Measurements from ENCODE around the gene TBL3.

DNA sequence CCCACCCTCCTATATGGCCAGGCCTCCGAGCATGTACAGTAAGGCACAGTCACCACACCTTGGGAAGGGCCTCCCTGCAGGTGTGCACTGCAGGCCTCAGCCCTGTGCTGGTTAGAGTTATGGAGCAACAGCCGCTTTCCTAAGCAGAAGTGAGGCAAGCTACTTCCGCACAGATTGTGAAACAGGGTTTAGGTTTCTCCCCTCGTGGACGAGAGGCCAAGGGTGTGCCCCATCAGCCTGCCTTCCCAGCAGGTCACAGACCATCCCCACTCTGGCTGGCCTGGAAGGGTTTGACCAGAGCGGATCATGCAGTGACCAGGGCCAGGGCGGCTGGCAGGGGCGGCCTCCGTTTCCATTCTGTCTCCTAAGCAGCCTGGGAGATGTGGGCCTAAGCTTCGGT lies 33.5 kb upstream of the TBL3 start:
- TF ChIP-seq ZNF70 (CRISPR knock-in tag; IDR thresholded peaks at IDR 0.05): no peak
- TF ChIP-seq, protein P1, sequence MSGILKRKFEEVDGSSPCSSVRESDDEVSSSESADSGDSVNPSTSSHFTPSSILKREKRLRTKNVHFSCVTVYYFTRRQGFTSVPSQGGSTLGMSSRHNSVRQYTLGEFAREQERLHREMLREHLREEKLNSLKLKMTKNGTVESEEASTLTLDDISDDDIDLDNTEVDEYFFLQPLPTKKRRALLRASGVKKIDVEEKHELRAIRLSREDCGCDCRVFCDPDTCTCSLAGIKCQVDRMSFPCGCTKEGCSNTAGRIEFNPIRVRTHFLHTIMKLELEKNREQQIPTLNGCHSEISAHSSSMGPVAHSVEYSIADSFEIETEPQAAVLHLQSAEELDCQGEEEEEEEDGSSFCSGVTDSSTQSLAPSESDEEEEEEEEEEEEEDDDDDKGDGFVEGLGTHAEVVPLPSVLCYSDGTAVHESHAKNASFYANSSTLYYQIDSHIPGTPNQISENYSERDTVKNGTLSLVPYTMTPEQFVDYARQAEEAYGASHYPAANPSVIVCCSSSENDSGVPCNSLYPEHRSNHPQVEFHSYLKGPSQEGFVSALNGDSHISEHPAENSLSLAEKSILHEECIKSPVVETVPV (CRISPR knock-in tag; IDR thresholded peaks at IDR 0.05): no peak
- TF ChIP-seq TOX (CRISPR knock-in tag; IDR thresholded peaks at IDR 0.05; ENCODE audit: borderline replicate concordance): no peak
- no peak for TF ChIP-seq ESRRG (CRISPR knock-in tag; IDR thresholded peaks at IDR 0.05)
- no peak for TF ChIP-seq ARNTL (CRISPR knock-in tag; IDR thresholded peaks at IDR 0.05; ENCODE audit: borderline replicate concordance, low read depth)
- TF ChIP-seq, protein P2, sequence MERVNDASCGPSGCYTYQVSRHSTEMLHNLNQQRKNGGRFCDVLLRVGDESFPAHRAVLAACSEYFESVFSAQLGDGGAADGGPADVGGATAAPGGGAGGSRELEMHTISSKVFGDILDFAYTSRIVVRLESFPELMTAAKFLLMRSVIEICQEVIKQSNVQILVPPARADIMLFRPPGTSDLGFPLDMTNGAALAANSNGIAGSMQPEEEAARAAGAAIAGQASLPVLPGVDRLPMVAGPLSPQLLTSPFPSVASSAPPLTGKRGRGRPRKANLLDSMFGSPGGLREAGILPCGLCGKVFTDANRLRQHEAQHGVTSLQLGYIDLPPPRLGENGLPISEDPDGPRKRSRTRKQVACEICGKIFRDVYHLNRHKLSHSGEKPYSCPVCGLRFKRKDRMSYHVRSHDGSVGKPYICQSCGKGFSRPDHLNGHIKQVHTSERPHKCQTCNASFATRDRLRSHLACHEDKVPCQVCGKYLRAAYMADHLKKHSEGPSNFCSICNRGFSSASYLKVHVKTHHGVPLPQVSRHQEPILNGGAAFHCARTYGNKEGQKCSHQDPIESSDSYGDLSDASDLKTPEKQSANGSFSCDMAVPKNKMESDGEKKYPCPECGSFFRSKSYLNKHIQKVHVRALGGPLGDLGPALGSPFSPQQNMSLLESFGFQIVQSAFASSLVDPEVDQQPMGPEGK (CRISPR knock-in tag; IDR thresholded peaks at IDR 0.05; ENCODE audit: borderline replicate concordance): no peak
- TF ChIP-seq RARB (CRISPR knock-in tag; IDR thresholded peaks at IDR 0.05): no peak
- TF ChIP-seq BACH2 (CRISPR knock-in tag; IDR thresholded peaks at IDR 0.05; ENCODE audit: borderline replicate concordance): no peak
- TF ChIP-seq PPARA (CRISPR knock-in tag; IDR thresholded peaks at IDR 0.05; ENCODE audit: borderline replicate concordance): no peak
- no peak for TF ChIP-seq ZFP3 (CRISPR knock-in tag; IDR thresholded peaks at IDR 0.05)
- no peak for TF ChIP-seq SNAI2 (CRISPR knock-in tag; IDR thresholded peaks at IDR 0.05)

Data from SK-N-SH treated with all-trans-retinoic acid at 6 μM for 48 hours (cell line).